Parathyroid adenoma (tissue), 2 donors: ENCODE results near the gene ERFE.
A peak's percentile ranks its signal among the peaks of the same experiment; 100 is the strongest.

Experiments
- H2AFZ ChIP-seq: fragments of 300-600 bp; sonication (generic); one replicate; pipeline ENCODE4 v1.7.0; 2017; ENCODE audit warnings: antibody characterized with exemption, mild to moderate bottlenecking
- H3K27ac ChIP-seq: fragments of 300-600 bp; sonication (generic); one replicate; pipeline ENCODE4 v1.7.0; 2017
- H3K27me3 ChIP-seq: fragments of 300-600 bp; sonication (generic); one replicate; pipeline ENCODE4 v1.7.0; 2017; ENCODE audit warnings: low read length; ENCODE audit not compliant: control insufficient read depth, insufficient read depth
- H3K36me3 ChIP-seq: fragments of 300-600 bp; sonication (generic); one replicate; pipeline ENCODE4 v1.7.0; 2017; ENCODE audit warnings: low read length; ENCODE audit not compliant: control insufficient read depth, insufficient read depth
- H3K4me1 ChIP-seq: fragments of 300-600 bp; sonication (generic); one replicate; pipeline ENCODE4 v1.7.0; 2017; ENCODE audit warnings: control low read depth
- H3K4me2 ChIP-seq: fragments of 300-600 bp; sonication (generic); one replicate; pipeline ENCODE4 v1.7.0; 2017; ENCODE audit warnings: low read length
- H3K4me3 ChIP-seq: fragments of 300-600 bp; sonication (generic); one replicate; pipeline ENCODE4 v1.7.0; 2017; ENCODE audit warnings: low read depth, low read length
- H3K79me2 ChIP-seq: fragments of 300-600 bp; sonication (generic); one replicate; pipeline ENCODE4 v1.7.0; 2017; ENCODE audit warnings: control low read depth
- H3K9ac ChIP-seq: fragments of 300-600 bp; sonication (generic); one replicate; pipeline ENCODE4 v1.7.0; 2017; ENCODE audit warnings: mild to moderate bottlenecking
- H3K9me3 ChIP-seq: fragments of 300-600 bp; sonication (generic); one replicate; pipeline ENCODE4 v1.7.0; 2017; ENCODE audit warnings: low read length; ENCODE audit not compliant: control insufficient read depth
- TF ChIP-seq, protein P1 (sequence below): fragments of 300-600 bp; sonication (generic); IDR thresholded peaks from one replicate; pipeline ENCODE4 v1.7.0; 2017; ENCODE audit warnings: antibody characterized with exemption, mild to moderate bottlenecking
- donor health status: primary hyperparathyroidism.

ERFE gene

DNA sequence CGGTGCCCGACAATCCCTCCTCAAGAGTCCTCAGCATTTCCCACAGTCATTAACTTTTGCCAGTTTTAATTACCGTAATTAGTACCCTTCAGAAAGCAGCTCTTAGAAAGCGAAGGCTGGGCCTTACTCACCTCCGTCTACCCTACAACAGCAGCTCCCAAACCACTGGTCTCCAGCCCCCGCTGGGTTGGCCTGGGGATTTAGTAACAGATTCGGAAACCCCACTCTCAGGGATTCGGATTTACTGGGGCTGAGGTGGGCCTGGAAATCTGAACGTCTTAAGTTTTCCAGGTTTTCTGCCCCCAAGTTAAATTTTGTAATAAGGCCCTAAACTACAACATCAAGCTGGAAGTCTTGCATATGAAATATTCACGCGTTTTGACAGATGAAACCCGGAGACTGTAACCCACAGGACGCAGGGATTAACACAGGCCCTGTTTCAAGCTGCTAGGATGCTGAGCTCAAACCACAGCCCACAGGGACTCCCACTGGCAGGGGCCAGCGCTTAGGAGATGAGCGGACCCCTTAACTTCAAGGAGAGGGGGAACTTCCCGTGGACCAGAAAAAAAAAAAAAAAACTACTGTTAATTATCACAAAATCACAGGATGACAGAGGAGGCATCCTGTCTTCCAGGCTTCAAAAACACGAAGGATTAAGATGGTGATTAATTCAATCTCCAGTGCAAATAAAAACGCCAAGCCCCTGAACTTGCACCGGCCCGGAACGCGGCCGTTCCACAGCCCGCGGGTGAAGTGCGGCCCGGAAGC is 43.7 kb downstream of the ERFE start:
- H3K79me2 ChIP-seq, result peaks cover 48% of the 10 kb centered on the region
- peak overlapping the region; percentile 61 for H3K4me2 ChIP-seq
- peak overlapping the region; percentile 14 for H3K9ac ChIP-seq
- H3K4me3 ChIP-seq, result peak overlapping the region; percentile 66
- no peaks in the 10 kb centered on the region for H3K36me3 ChIP-seq
- H3K4me1 ChIP-seq, result peaks cover 8% of the 10 kb centered on the region
- TF ChIP-seq, protein P1, sequence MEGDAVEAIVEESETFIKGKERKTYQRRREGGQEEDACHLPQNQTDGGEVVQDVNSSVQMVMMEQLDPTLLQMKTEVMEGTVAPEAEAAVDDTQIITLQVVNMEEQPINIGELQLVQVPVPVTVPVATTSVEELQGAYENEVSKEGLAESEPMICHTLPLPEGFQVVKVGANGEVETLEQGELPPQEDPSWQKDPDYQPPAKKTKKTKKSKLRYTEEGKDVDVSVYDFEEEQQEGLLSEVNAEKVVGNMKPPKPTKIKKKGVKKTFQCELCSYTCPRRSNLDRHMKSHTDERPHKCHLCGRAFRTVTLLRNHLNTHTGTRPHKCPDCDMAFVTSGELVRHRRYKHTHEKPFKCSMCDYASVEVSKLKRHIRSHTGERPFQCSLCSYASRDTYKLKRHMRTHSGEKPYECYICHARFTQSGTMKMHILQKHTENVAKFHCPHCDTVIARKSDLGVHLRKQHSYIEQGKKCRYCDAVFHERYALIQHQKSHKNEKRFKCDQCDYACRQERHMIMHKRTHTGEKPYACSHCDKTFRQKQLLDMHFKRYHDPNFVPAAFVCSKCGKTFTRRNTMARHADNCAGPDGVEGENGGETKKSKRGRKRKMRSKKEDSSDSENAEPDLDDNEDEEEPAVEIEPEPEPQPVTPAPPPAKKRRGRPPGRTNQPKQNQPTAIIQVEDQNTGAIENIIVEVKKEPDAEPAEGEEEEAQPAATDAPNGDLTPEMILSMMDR, result no peak
- no peaks in the 10 kb centered on the region for H3K27me3 ChIP-seq
- peak overlapping the region; percentile 53 for H3K27ac ChIP-seq
- no peaks in the 10 kb centered on the region for H3K9me3 ChIP-seq
- no peak overlapping the region for H2AFZ ChIP-seq

DNA sequence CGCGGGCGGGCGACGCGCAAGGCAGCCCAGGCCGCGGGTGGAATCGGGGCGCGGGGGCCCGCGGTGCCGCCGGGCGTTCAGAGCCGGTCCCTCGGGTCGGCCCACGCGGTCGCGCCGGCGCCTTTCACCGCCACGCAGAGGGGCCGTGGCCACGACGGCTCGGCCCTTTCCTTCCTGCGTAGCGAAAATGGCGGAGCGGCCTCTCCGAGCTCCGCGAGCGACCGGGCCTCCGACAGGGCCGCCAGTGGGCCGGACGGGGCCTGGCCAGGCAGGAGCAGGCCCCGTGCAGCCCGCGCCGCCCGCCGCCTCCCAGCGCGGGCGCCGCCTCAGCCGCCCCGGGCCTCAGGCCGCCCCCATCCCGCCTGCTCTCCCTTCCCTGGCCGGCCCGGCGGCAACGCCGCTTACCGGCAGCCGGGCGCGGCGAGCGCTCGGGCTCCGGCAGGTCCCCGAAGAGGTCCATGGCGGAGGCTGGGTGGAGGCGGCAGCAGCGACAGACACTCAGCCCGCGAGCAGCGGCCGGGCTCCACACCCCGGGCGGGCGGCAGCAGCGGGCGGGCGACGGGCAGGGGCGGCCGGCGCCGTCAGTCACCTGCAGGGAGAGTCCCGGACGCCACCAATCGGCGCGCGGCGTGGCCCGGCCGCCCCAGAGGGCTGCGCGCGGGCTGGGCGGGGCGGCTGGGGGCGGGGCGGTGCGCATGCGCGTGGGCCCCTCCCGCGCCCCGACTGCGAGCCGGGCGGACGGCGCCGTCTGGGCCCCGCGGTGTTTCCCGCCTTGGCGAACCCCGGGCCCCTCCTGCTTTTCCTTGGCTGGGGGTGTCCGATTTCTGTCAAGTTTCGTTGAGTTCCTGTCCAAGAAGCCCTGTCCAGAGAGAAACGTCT is 44.6 kb downstream of the ERFE start, which contains the start of gene ILKAP:
TSS of gene ILKAP (minus strand) at position 602 of the 879 bp plus-strand sequence. CDS start at position 460, 142 bp downstream.
- H3K79me2 ChIP-seq, result peaks cover 40% of the 10 kb centered on the region
- H3K4me1 ChIP-seq, result peaks cover 8% of the 10 kb centered on the region
- no peaks in the 10 kb centered on the region for H3K36me3 ChIP-seq
- H3K9me3 ChIP-seq, result no peaks in the 10 kb centered on the region
- peak within 1 kb of the TSS; percentile 66 for H3K4me3 ChIP-seq
- peak within 1 kb of the TSS; percentile 58 for H3K27ac ChIP-seq
- H2AFZ ChIP-seq, result peak within 1 kb of the TSS; percentile 83
- no peaks in the 10 kb centered on the region for H3K27me3 ChIP-seq
- TF ChIP-seq, protein P1, result no peak
- peak within 1 kb of the TSS; percentile 69 for H3K4me2 ChIP-seq
- H3K9ac ChIP-seq, result peak within 1 kb of the TSS; percentile 62

DNA sequence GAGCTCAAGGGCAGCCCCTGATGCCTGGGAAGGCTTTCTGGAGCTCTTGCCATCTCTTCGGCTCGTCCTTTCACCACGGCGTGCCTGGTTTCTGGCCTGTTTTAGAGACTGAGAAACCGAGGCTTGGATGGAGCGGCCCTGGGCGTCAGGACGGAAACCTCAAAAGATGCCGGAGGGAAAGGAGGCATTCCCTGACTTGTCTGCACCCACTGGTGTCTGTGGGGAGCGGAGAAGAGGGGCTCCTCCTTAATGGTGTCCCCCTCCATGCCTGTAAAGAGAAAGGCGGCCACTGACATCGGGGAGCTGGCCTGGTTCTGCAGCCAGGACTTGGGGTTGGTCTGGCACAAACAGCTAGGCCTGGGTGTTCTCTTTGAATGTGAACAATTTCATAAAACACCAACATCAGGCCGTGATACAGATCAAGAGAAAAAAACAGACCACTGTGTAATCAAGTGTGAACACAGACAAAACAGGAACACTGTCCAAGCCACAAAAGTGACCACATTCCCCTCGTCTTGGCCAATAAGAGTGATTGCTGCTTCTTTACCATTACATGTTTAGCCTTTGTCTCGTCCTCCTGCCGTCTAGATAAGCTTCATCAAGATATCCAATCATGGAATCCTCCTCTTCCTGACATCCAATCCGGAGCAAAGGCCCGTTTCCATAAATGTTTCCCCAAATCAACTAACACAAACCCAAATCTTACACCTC is 45.4 kb downstream of the ERFE start:
- H3K9ac ChIP-seq, result no peak overlapping the region
- peak overlapping the region; percentile 58 for H3K27ac ChIP-seq
- TF ChIP-seq, protein P1, result no peak
- H3K9me3 ChIP-seq, result no peaks in the 10 kb centered on the region
- no peaks in the 10 kb centered on the region for H3K36me3 ChIP-seq
- H3K4me1 ChIP-seq, result peaks cover 8% of the 10 kb centered on the region
- H3K79me2 ChIP-seq, result peaks cover 32% of the 10 kb centered on the region
- H2AFZ ChIP-seq, result peak overlapping the region; percentile 83
- H3K4me3 ChIP-seq, result peak overlapping the region; percentile 50
- H3K27me3 ChIP-seq, result no peaks in the 10 kb centered on the region
- H3K4me2 ChIP-seq, result peak overlapping the region; percentile 69

DNA sequence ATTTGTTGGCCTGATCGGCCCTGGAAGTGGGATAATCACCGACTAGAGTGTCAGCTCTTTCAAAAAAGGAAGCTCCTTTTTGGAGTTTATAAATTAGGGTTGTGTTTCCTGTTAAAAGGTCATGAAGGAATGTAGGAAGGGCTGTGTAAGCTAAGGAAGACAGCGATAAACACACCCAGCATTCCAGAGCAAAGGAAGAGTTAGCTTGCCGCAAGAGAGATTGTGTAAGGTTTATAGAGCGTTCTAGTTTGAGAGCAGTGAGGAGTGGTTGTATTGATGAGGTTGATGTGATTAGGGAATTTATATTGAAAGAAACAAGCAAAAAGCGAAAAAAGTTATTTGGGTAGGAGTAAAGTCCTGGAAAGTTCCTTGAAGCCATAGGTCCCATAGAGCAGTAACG is 48.2 kb downstream of the ERFE start:
- Histone ChIP-seq H3K4me2 (no peak overlapping the region), H3K9me3 (no peaks in the 10 kb centered on the region), H3K4me3 (no peak overlapping the region), H3K9ac (no peak overlapping the region), H3K27ac (no peak overlapping the region), H2AFZ (no peak overlapping the region), H3K27me3 (no peaks in the 10 kb centered on the region), H3K79me2 (peaks cover 9% of the 10 kb centered on the region), H3K36me3 (no peaks in the 10 kb centered on the region), H3K4me1 (peaks cover 6% of the 10 kb centered on the region)
- TF ChIP-seq, protein P1, result no peak
